ENCODE results near the gene NELFCD. TPM values are rescaled to one million over a fixed set of nuclear protein-coding genes. Genes with fewer than 3 reads are reported as not detected.

NELFCD gene
- total and polyA plus RNA-seq, 4 donors, result 31.5 to 93.9 (median 42.4) TPM

GRCh38 chr20:59020938-59021551 is 40.0 kb downstream of the NELFCD start:
- Histone ChIP-seq H3K27me3 (ENCODE audit: control insufficient read depth in 3 of 3, insufficient read depth in 3 of 3, low read length in 2 of 3) (no peaks in the 10 kb centered on the region), H3K27ac (ENCODE audit: low read depth in 1 of 2, low read length in 1 of 2) (no peak overlapping the region), H3K9me3 (ENCODE audit: control insufficient read depth in 4 of 4, insufficient read depth in 3 of 4, low read length in 3 of 4) (no peaks in the 10 kb centered on the region), H3K9ac (ENCODE audit: insufficient read depth in 1 of 2, low read length in 2 of 2) (no peak overlapping the region), H3K36me3 (ENCODE audit: control insufficient read depth in 4 of 4, insufficient read depth in 4 of 4, low read length in 4 of 4) (peaks cover 8 to 26% (median 12%) of the 10 kb centered on the region in 4 donors), H3K4me1 (ENCODE audit: control insufficient read depth in 5 of 5, insufficient read depth in 5 of 5, low read length in 5 of 5) (peaks cover 0 to 6% (median 0%) of the 10 kb centered on the region in 5 donors), H3K4me3 (no peak overlapping the region)
- DNase-seq (no peak), ATAC-seq (ENCODE audit: insufficient read depth, low FRiP score) (no peak)
- no peak for TF ChIP-seq CTCF (IDR thresholded peaks at IDR 0.05; ENCODE audit: control extremely low read depth, extremely low read depth)
- whole genome bisulfite sequencing, 2 donors, result 73 to 79% methylated on average over 5 of the region's 5 CpGs

- H3K27me3 ChIP-seq (ENCODE audit: control insufficient read depth in 3 of 3, insufficient read depth in 3 of 3, low read length in 2 of 3), result no peaks in the 10 kb centered on the region
- no peak overlapping the region for H3K9ac ChIP-seq (ENCODE audit: insufficient read depth in 1 of 2, low read length in 2 of 2)
- no peak overlapping the region for H3K4me3 ChIP-seq
- ATAC-seq (ENCODE audit: insufficient read depth, low FRiP score) (no peak), DNase-seq (no peak)
- WGBS, 2 donors, result 96 to 97% methylated on average over 15 of the region's 15 CpGs
- H3K9me3 ChIP-seq (ENCODE audit: control insufficient read depth in 4 of 4, insufficient read depth in 3 of 4, low read length in 3 of 4), result no peaks in the 10 kb centered on the region
- no peaks in the 10 kb centered on the region for H3K4me1 ChIP-seq (ENCODE audit: control insufficient read depth in 5 of 5, insufficient read depth in 5 of 5, low read length in 5 of 5)
- H3K36me3 ChIP-seq (ENCODE audit: control insufficient read depth in 4 of 4, insufficient read depth in 4 of 4, low read length in 4 of 4), result peaks cover 12 to 30% (median 14%) of the 10 kb centered on the region in 4 donors
- TF ChIP-seq CTCF (IDR thresholded peaks at IDR 0.05; ENCODE audit: control extremely low read depth, extremely low read depth), result no peak
- no peak overlapping the region for H3K27ac ChIP-seq (ENCODE audit: low read depth in 1 of 2, low read length in 1 of 2)
Observed at GRCh38 chr20:59022754-59023153, 41.7 kb downstream of the NELFCD start.

DNA sequence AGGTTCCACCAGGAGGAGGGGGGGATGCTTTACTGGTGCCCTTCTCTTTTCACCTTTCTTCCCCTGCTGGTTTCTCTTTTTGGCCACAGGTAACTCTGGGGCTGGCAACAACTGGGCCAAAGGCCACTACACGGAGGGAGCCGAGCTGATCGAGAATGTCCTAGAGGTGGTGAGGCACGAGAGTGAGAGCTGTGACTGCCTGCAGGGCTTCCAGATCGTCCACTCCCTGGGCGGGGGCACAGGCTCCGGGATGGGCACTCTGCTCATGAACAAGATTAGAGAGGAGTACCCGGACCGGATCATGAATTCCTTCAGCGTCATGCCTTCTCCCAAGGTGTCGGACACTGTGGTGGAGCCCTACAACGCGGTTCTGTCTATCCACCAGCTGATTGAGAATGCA is 42.6 kb downstream of the NELFCD start:
- DNase-seq, result no peak
- WGBS, 2 donors, result 96 to 97% methylated on average over 13 of the region's 13 CpGs

More for the DNA sequence above, 42.6 kb downstream of the NELFCD start:
- no peak overlapping the region for H3K4me3 ChIP-seq
- H3K9me3 ChIP-seq (ENCODE audit: control insufficient read depth in 4 of 4, insufficient read depth in 3 of 4, low read length in 3 of 4), result no peaks in the 10 kb centered on the region
- H3K36me3 ChIP-seq (ENCODE audit: control insufficient read depth in 4 of 4, insufficient read depth in 4 of 4, low read length in 4 of 4), result peaks cover 13 to 30% (median 16%) of the 10 kb centered on the region in 4 donors
- no peaks in the 10 kb centered on the region for H3K27me3 ChIP-seq (ENCODE audit: control insufficient read depth in 3 of 3, insufficient read depth in 3 of 3, low read length in 2 of 3)
- peaks cover 0 to 3% (median under 1%) of the 10 kb centered on the region in 5 donors for H3K4me1 ChIP-seq (ENCODE audit: control insufficient read depth in 5 of 5, insufficient read depth in 5 of 5, low read length in 5 of 5)
- TF ChIP-seq CTCF (IDR thresholded peaks at IDR 0.05; ENCODE audit: control extremely low read depth, extremely low read depth), result no peak
- H3K27ac ChIP-seq (ENCODE audit: low read depth in 1 of 2, low read length in 1 of 2), result no peak overlapping the region
- no peak for ATAC-seq (ENCODE audit: insufficient read depth, low FRiP score)
- H3K9ac ChIP-seq (ENCODE audit: insufficient read depth in 1 of 2, low read length in 2 of 2), result no peak overlapping the region

All from lung (tissue), 12 donors.